OCI-LY3 (cell line): ENCODE measurements around the gene FLT1.

Source experiments
- EZH2phosphoT487 ChIP-seq: fragments of 200-600 bp; shearing (Covaris generic); IDR thresholded peaks from 2 replicates; pipeline ENCODE4 v1.6.1; 2018; ENCODE audit warnings: antibody characterized with exemption, mixed run types, low read depth
- TF ChIP-seq, protein P1 (sequence below): fragments of 200-600, 300-600 bp; sonication (generic); IDR thresholded peaks from 2 replicates; pipeline ENCODE4 v1.5.1; 2014; ENCODE audit warnings: antibody characterized with exemption, low read length, low read depth

- TF ChIP-seq, protein P1, sequence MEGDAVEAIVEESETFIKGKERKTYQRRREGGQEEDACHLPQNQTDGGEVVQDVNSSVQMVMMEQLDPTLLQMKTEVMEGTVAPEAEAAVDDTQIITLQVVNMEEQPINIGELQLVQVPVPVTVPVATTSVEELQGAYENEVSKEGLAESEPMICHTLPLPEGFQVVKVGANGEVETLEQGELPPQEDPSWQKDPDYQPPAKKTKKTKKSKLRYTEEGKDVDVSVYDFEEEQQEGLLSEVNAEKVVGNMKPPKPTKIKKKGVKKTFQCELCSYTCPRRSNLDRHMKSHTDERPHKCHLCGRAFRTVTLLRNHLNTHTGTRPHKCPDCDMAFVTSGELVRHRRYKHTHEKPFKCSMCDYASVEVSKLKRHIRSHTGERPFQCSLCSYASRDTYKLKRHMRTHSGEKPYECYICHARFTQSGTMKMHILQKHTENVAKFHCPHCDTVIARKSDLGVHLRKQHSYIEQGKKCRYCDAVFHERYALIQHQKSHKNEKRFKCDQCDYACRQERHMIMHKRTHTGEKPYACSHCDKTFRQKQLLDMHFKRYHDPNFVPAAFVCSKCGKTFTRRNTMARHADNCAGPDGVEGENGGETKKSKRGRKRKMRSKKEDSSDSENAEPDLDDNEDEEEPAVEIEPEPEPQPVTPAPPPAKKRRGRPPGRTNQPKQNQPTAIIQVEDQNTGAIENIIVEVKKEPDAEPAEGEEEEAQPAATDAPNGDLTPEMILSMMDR = no peak
- TF ChIP-seq EZH2phosphoT487 = no peak
Observed at GRCh38 chr13:28316836-28317235, 178.1 kb downstream of the FLT1 start.
